HG03439 (cell line): ENCODE data around the gene MAGEA8.
"Not testable (repeated sequence)": the region's sequence is repeated elsewhere in the genome, so short reads cannot be mapped to it uniquely, and the experiment has no call there.

Experiments
- ATAC-seq: cut with Tn5 transposase; IDR thresholded peaks from one replicate; pipeline ENCODE4 v1.9.1; 2021; ENCODE audit warnings: mild to moderate bottlenecking, moderate library complexity; ENCODE audit not compliant: unreplicated experiment

Gene MAGEA8, protein sequence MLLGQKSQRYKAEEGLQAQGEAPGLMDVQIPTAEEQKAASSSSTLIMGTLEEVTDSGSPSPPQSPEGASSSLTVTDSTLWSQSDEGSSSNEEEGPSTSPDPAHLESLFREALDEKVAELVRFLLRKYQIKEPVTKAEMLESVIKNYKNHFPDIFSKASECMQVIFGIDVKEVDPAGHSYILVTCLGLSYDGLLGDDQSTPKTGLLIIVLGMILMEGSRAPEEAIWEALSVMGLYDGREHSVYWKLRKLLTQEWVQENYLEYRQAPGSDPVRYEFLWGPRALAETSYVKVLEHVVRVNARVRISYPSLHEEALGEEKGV

DNA sequence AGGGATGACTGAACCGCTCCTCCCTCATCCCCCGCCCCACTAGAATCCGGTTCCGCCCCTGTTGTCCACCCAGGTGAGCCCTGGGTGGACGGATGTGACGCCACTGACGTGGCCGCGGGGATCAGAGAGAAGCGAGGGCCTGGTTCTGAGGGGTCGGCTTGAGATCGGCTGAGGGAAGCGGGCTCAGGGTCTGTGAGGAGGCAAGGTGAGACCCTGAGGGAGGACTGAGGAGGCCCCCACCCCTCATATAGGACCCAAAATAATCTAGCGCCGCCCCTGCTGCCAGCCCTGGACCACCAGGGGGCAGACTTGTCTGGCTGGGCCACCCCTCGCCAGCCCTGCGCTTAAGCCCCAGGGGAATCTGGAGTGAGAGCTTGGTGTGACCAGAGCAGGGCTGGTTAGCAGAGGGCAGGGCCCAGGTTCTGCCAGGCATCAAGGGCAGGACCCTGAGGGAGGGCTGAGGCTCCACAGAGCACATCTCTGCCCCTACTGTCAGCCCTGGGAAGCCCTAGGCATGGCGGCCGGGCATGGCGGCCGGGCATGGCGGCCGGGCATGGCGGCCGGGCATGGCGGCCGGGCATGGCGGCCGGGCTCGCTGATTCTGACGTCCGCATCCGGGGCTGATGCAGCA, at the start of gene MAGEA8:
Gene MAGEA8 (plus strand): TSS at position 103 of the 631 bp plus-strand sequence. CDS start 3,090 bp downstream, outside the sequence.
- no peak for ATAC-seq

DNA sequence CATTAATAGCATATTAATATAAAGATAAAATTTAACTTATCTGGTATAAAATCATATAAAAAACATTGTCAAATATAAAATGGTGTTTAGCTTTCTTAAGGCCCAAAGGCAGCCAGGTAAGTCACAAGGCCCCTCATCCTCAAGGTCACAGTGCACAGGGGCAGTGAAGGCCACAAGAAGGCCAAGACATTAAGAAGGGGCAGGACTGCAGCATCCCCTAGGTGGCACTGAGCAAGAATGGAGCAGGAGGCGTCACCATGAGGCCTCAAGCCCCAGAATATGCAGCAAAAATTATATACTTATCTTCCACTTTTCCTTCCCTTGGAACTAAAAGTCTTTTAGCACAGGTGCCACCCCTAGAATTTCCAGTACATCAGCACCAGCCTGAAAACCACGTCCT, 49.5 kb upstream of the MAGEA8 start:
- ATAC-seq: no peak

DNA sequence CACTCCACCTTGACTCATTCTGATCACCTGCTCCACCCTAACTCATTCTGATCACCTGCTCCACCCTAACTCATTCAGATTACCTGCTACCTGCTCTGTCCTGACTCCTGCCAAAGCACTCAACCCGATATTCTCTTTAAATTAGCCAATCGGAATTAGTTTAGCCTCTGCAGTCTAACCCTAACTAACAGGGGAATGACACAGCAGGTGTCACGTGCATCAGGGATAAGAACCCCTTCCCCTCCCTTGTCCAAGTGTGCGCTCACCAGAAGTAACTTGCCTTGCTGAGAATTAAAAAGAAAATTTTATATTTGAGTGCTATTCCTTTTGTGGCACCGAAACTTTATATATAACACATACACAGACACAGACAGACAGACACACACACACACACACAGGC, 44.3 kb upstream of the MAGEA8 start:
- ATAC-seq: not testable (repeated sequence)

DNA sequence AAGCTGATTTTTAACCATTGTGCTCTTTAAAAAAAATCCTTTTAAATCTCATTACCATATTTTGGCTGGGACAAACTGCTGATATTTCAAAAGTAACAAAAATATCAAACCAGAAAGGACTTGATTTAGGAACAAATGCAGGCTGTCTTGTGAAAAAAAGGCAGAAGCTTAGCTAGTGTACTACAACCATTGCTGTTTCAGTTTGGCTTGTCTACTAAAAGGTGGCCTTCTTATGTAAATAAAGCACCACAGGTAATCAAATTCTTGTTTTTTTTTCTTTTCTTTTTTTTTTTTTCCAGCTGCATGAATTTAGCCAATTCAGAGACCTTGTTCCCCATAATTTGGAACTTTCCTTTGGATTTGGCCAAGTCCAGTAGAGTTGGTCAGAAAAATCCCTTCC, 43.8 kb upstream of the MAGEA8 start:
- ATAC-seq: no peak

DNA sequence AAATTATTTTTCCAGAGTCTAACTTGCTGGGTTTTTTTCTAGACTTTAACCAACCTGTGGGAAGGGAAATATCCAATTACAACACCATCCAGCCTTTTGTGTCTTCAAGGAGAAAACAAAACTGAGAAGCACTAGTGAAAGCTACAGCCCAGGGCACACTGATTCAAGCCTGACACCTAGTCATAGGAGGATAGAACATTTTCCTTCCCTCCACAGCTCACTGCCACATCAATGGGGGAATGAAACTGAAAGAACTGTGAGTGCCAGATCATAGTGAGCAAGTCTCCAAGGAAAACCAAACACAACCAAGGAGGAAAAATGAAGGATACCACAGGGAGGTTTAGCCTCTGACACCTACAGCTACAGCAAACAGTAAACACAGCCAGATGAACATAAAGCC, 43.3 kb upstream of the MAGEA8 start:
- ATAC-seq: no peak

DNA sequence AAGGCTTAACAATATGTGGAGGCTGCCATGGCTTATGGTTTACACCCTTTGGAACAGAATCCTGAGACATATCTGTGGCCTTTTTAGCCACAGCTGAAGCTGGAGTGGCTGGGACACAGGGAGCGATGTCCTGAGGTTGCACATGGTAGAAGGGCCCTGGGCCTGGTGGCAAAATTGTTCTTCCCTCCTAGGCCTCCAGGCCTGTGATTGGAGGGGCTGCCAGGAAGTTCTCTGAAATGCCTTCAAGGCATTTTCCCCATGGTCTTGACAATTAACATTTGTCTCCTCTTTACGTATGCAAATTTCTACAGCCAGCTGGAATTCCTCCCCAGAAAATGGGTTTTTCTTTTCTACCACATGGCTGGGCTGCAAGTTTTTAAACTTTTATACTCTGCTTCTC, 39.1 kb upstream of the MAGEA8 start:
- ATAC-seq: no peak

DNA sequence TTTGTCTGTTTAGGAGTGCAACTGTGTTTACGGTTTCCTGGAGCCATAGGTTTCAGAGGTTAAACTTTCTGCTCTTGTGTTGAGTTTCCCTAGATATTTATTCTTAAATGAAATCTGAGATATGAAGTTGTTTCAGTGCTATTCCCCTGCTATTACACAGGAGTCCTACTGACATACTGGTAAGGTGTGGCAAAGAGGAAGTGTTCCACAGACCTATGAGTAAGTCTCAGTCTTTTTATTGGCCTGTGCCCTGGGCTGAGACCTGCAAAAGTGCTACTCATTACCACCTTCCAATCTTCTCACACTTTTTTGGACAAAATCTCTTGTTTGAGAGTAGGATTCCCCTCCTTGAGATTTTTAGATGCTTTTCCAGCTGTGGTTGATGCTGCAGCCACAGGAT, 35.6 kb upstream of the MAGEA8 start:
- ATAC-seq: no peak

DNA sequence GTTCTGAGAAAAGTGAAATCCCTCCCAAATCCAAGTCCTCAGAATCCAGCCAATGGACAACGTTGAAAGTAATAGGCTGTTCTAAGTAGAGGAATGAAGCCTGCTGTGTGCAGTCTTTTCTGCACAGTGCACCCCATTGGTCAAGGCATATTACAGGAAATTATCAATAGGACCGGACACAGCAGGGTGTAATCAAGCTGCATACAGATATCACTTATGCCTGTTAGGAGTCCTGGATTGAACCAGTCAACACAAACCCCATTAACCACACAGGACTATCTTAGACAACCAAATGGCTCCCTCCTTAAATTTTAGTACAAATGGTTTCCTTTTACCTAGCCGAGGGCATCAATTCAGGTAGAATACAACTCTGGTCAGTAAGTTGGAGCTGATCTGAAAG, 34.2 kb upstream of the MAGEA8 start:
- ATAC-seq: no peak

DNA sequence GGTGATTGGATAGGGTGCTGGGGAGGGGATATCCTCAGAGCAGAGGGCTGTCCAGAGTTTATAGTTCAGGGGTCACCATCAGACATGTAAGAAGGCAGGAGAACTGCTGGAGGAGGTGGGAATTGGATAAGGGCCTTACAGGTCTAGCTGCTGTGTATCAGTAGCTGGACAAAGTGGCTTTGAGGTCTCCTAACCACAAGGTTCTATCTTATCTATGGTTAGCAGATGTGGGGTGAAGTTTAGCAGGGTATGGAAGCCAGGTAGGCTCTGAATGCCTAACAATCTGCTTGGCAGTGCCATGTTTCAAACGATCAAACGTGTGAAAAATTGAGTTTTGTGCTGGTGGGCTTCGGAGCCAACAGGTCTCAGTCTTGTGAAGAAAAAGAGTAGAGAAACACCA, 32.1 kb upstream of the MAGEA8 start:
- no peak for ATAC-seq

DNA sequence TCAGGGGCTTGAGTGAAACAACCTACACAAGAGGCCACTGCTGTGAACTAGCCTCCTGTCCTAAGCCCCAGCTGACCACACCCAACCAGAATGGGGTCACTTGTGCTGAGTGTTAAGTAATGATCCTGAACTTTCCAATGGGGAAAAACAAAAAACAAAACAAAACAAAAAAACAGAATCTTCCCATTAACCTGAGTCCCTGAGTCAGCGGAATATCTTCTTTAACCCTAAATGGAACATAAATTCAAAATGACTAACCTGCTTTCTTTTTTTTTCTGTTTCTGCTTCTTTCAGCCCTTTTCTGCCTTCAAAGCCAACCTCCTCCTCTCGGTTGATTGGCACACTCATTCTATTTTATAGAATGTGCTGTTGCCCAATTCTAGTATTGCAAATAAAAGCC, 31.2 kb upstream of the MAGEA8 start:
- no peak for ATAC-seq

DNA sequence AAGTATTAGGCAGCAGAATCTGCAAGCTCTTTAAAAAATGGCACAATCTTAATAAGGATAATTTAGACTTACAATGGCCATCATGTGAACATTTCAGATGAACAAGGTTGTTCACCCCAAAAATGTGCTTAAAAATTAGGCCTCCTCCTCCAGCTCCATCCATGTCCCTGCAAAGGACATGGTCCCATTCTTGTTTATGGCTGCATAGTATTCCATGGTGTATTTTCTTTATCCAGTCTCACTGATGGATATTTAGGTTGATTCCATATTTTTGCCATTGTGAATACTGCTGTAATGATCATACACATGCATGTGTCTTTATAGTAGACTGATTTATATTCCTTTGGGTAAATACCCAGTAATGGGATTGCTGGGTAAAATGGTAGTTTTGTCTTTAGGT, 29.1 kb upstream of the MAGEA8 start:
- ATAC-seq: no peak

DNA sequence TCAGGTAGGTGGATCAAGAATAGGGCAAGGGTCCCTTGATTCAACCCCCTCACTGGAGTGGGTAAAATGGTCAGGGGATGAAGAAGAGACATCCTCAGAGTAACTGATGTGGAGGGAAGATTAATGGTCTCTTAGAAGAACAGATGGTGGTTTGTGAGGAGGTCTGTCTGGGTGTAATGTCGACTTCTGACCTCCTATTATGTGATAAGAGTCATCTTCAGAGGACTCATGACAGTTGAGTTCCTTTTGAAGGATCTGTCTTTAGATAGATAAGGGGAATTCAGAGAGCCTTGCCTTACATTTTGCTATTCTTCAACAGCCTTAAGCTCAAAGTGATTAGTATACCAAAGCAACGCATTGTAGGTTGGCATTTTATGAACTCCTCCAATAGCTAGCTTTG, 27.1 kb upstream of the MAGEA8 start:
- ATAC-seq: no peak

DNA sequence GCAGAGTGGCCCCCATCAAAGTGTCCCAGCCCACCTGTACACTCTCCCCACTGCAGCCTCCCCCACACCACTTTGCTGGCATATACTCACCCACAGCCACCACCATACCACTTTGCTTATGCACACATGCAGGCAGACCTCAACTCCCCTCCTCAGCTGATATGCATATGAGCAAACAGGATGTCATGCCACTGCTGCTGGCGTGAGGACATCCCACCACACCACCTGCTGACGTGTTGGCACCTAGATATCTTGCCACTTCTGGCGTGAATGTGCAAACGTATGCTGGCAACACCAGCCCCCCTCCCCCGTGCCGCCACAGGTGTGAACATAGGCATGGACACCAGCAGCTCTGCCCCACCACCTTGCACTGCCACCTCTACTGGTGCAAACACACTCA, 22.4 kb upstream of the MAGEA8 start:
- no peak for ATAC-seq

DNA sequence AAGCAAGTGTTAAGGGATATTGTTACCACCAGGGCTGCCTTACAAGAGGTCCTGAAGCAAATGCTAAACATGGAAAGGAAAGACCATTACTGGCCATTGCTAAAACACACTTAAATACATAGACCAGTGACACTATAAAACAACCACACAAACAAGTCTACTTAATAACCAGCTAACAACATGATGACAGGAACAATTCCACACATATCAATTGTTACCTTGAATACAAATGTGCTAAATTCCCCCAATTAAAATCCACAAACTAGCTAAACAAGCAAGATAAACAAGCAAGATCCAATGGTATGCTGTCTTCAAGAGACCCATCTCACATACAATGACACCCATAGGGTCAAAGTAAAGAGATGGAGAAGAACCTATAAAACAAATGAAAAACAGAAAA, 20.5 kb upstream of the MAGEA8 start:
- ATAC-seq: no peak

DNA sequence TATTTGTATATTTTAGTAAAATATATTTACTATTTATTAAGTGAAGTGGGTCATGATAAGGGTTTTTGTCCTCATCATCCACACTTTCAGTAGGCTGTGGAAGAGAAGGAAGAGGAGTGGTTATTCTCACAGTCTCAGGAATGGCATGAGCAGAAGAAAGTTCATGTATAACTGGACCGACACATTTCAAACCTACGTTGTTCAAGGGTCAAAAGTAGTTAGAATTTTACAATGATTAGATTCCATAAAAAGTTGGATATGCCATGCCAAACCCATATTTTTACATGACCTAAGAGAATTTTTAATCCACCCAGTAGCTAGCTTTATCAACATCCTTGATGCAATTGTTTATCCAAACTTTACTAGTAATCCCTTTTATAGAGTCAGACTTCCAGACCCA, 15.6 kb upstream of the MAGEA8 start:
- ATAC-seq: no peak

DNA sequence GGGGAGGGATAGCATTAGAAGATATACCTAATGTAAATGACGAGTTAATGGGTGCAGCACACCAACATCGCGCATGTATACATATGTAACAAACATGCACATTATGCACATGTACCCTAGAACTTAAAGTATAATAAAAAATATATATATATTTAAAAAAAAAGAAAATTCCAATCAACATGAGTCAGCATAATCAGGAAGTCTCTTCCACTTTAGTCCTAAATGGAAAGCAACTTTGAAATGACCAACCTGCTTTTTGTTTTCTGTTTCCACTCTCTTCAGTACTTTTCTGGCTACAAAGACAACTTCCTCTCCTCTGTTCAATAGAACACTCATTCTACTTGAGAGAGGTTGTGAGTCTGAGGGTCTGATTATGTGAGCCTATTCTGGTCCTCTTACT, 13.5 kb upstream of the MAGEA8 start:
- no peak for ATAC-seq

DNA sequence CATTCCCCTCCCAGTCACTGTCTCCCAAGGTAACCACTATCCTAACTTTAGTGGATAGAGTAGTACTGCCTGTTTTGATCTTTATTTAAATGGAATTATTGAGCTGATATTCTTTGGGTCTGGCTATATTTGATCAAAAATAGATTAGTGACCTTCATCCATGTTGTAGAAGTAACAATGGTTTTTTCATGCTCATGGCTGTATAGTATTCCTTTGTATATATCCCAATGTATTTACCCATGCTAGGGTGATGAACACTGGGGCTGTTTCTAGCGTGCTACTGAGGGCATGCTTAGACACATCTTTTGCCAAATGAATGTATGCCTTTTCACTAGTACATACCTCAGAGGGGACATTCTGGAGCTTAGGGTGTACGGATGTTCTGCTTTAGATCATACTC, 10.1 kb upstream of the MAGEA8 start:
- ATAC-seq: no peak

DNA sequence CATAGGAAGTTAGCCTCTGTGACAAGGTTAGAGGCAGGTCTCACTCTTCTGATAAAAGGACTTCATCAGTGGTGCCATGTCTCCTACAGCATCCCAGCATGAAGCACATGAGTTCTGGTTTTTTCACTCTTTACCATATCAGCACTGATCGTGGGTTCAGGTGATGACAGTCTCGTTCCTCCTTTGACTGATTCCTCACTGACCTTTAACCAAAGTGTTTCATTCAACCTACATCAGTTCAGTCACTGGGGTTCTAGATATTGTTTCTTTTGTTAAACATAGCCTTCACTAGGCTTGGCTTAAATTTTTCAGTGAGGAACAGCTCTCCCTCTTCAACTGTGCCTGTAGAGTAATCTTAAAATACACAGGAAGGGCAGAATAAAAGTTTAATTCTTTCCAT, 9.6 kb upstream of the MAGEA8 start:
- no peak for ATAC-seq

DNA sequence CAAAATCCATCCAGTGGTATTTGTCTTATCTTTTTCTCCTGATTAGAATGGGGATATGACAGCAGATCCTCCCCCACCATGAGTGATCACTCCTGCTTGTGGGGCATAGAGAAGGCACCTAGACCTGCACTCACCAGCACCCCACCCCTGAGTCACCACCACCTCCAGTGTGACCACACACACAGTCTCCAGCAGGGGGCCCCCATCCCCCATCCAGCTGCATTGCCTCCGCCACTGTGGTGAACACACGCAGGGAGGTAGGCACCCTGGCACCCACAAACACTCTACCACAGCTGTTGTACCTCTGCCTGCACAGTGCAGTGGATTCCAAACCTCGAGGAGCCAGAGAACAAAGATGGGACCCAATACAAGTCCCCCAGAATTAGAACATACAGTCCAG, 9.0 kb upstream of the MAGEA8 start:
- ATAC-seq: peak; percentile 79

DNA sequence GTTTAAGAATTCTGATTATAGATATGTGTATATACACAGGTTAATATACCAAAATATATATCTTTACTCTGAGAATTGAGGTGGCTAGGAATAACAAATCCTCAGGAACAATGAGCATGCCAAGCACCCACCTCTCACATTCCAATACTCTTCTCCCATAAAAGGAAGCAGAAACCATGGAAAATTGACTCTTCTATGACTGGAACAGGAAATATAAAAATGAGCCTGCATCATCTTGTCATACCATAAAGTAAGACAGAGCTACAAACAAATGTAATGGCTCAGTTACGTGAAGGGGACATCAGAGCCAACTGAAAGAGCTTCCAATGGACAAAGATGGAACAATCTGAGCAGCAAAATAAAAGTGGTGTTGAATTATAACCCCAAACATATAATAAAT, 3.8 kb upstream of the MAGEA8 start:
- ATAC-seq: no peak

DNA sequence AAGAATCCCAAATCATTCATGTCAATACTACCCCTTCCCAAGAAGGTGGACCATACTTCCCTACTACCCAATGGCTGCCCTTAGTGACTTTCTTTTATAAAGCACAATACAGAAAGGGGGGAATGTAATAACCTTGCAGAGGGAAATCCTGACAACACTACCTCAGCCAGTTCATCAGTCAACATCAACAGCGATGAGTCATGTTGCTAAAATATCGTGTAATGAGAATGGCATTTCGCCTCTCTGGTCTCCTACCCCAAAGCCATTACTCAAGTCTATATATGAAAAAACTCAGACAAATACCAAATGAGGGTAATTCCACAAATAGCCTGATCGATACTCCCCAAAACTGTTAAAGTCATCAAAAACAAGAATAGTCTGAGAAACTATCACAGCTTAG, 3.3 kb upstream of the MAGEA8 start:
- ATAC-seq: no peak

DNA sequence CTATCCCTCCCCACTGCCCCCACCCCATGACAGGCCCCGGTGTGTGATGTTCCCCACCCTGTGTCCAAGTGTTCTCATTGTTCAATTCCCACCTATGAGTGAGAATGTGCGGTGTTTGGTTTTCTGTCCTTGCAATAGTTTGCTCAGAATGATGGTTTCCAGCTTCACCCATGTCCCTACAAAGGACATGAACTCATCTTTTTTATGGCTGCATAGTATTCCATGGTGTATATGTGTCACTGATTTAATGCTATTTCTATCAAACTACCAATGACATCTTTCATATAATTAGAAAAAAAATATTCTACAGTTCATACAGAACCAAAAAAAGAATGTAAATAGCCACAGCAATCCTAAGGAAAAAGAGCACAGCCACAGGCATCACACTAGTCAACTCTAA, 9.8 kb downstream of the MAGEA8 start:
- not testable (repeated sequence) for ATAC-seq

DNA sequence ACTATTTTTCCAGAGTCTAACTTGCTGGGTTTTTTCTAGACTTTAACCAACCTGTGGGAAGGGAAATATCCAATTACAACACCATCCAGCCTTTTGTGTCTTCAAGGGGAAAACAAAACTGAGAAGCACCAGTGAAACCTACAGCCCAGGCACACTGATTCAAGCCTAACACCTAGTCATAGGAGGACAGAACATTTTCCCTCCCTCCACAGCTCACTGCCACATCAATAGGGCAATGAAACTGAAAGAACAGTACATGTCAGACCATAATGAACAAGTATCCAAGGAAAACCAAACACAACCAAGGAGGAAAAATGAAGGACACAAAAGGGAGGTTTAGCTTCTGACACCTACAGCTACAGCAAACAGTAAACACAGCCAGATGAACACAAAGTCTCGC, 17.6 kb downstream of the MAGEA8 start:
- no peak for ATAC-seq
